NCI-H1436 (cell line): ENCODE measurements around the gene TNNT3.
"Not testable (repeated sequence)": the region's sequence is repeated elsewhere in the genome, so short reads cannot be mapped to it uniquely, and the experiment has no call there.

Source experiments
- DNase-seq: peaks from one replicate; lab custom pipeline; 2025; lab: John Stamatoyannopoulos, UW

Gene TNNT3

DNA sequence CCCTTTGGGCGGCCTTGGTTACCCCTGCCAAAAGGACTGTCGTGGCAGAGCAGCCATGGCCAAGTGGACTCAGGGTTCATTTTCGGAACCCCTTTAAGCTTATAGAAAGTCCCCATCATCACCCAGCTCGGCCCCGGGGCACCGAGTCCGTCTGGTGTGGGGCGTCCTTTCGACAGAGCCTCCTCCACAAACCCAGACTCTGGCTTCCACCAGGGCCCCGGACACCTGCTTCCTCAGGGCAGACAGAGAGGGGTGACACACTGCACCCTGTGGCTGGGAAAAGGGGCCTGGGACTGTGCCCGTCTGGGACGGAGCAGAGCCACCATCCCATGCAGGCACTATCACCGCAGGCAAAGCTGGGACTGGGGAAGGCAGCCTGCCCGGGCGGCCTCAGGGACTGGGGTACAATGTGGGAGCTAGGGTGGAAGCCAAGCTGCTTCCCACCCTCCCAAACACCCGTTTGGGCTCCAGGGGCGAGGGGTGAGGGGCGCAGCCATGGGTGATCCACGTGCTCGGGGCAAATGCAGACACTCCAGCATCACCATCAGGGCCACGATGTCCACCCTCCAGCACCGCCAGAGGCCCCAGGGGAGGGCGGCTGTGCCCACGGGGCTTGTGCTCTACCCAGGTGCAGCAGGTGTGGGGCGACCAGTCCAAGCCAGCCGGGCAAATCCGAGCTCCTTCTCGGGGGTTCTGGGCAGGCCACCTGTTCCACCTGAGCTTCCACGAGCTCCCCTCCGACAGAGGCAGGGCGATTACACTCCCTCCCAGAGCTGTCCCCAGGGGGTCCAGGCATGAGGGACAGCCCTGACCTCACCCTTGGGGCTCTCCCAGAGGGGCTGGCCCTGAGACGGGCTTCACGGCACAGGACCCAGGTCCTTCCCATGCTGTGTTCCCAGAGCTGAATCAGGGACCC lies 15.9 kb downstream of the TNNT3 start:
- no peak for DNase-seq

DNA sequence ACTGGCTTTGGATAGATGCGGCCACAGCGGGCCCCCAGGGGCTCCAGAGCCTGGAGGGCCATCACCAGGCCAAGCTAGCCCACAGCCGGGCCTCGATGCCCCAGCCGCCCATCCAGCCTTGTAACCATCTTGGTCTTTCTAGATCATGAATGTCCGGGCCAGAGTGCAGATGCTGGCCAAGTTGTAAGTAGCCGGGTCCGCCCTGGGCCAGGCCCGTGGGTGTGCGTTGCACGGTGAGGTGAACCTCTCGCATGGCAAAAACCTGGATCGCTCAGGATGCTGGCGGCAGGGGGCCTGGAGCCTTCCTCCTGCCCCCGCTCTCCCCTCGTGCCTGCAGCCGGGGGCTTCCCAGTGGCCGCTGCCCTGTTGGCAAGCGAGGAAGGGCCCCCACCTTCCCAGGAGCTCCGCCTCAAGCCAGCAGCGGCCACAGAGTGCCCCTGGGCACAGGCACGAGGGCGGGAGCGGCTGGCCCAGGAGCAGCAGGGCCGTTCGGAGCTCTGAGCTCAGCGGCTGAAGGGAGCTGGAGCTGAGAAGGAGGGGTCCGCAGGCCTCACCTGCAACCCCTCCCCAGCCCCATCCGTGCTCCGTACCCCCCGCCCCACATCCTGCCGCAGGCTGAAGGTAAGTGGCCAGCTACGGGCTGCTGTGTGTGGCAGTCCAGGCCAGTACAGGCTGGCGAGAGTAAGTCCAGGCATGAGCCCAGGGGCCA lies 16.7 kb downstream of the TNNT3 start:
- no peak for DNase-seq

DNA sequence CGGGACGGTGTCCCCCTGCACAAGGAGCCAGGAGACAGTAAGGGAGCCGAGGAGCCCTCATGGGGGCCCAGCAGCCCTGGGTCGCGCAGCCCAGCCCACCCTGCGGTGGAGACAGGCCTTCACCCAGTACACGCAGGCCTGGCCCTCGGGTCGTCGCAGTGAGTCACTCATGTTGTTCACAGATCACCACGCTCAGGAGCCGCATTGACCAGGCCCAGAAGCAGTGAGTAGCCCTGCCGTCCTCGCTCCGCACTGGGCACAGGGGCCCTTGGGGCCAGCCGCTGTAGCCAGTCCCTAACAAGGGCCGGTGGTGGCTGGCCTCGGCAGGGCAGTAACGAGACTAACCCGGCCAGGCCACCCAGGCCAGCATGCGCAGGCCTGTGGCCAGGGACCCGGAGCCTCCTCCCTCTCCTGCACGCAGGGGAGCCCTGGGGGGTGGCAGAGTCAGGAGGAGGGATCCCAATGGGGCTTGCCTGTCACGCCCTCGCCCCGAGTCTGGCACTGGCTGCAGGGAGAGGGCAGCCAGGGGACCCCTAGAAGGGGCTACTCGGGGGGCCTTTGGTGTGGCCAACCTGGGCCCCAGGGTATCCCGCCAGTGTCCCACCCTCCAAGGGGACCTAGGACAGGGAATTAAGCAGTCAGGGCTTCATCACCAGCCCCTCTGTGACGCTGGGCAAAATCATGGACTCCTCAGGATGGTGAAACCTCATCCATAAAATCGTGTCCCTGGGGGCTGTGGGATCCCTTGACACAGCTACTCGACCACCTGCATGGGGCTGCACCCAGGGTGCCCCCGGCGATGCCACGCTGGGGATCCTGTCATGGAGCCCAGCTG lies 17.5 kb downstream of the TNNT3 start:
- DNase-seq, result no peak

DNA sequence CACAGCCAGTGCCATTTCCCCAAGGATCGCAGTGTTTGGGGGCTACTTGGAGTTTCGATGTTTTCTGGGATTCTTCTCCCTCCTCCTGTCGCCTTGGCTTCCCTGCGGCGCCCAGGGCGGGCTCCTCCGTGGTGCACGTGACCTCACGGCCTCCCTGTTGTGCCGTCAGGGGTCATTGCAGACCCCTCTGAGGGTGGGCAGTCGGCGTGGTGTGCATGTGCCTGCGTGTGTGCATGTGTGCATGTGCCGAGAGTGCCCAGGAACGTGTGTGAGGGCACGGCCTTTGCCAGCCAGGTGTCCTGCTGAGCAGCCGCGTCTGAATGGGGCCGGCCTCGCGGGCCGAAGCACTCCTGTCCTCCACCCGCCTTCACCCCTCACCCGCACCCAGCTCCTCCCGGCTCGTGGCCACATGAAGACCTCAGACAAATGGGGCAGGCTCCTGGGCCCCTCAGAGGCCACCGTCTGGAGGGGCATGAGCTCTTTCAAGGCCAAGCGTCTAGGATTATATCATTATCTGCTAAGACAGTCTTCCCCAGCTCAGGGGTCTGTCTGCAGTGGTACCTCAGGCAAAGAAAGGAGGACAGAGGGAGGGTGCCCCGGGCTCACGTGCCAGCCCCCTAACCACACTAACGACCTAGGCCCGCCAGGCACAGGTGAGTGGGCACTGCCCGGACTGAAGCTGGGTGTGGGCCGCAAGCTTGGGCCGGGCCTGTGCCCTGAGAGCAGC lies 18.3 kb downstream of the TNNT3 start:
- DNase-seq, result no peak

DNA sequence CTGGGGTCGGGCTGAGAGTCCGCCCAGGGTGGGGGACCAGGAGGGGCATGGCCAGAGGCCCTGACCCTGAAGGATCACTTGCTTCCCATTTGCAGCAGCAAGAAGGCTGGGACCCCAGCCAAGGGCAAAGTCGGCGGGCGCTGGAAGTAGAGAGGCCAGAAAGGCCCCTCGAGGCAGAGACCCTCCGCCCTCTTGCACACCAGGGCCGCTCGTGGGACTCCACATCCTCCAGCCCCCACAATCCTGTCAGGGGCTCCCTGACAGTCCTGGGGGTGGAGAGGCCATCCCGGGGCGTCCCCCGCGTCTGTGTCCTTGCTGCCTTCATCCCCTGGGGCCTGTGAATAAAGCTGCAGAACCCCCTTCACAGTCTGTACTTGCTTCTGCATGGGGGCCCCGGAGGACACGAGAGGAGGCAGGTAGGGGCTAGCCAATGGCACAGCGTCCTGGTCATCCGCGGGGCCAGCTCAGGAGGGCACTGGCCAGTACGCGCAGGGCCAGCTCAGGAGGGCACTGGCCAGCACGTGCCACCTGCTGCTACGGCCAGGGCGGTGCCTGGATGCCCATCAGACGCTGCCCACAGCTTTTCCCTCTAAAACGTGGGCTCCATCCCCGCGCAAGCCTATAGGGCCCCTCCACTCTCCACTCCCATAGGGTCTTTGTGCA lies 19.0 kb downstream of the TNNT3 start:
- DNase-seq, result no peak

DNA sequence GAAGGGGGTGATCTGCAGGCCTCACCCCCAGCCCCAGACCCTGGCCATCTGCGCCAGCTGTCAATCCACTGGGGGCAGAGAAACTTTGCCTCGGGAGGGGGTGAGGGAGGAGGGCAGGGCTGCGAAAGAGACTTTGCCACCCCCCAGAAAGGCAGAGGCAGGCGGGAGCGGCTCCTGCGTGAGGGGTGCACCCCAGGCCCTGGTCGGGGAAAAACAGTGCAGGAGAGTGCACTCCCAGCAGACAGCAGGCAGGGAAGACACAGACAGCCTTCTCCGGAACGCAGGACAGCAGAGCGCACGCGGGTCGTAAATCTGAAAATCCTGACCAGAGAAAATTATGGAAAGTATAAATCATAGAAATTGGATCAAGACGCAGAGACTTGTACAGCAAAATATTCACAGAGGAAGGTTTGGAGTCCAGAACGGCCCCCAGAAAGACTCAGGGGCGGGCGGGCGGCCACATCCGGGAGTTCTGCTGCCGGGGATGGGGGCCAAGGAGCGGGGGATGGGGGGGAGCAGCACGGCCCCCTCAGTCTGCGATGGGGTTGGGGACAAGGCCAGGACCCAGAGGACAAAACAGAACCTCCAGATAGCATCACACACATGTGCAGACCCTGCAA lies 19.6 kb downstream of the TNNT3 start:
- no peak for DNase-seq

DNA sequence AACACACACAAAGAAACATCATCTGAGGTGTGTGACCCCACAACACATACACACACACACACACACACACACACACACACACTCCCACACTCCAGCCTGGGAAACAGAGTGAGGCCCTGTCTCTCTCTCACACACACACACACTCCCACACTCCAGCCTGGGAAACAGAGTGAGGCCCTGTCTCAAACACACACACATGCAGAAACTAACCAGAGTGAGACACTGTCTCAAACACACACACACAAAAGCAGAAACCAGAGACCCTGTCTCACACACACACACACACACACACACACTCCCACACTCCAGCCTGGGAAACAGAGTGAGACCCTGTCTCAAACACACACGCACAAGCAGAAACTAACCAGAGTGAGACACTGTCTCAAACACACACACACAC lies 20.3 kb downstream of the TNNT3 start:
- DNase-seq, result not testable (repeated sequence)

DNA sequence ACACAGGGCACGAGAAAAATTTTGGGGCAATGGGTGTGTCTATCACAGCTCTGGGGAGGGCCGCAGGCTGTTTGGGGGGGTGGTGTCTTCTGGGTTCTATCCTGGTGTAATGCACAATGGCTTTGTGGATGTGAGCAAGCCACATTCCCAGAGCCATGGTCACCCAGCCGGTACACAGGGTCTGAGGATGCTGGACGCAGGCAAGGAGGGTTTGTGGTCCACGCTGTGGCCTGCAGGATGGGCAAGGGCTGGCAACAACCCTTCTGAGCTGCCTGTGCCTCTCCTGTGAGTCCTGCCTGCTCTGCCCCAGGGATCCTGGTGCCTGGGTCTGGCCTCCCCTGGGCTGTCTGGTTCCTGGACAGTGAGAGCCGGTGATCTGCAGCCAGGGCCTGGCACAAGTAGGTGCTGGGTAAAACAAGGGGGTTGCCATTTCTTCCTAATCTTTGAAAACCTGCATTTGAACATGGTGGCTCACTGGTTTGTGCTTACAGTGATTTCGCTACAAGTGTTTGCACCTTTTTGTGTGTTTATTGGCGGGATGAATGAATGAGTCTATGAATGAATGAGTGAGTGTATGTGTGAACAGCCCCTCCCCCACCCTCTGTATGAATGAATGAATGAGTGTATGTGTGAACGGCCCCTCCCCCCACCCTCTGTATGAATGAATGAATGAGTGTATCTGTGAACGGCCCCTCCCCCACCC lies 23.2 kb downstream of the TNNT3 start:
- DNase-seq, result no peak

DNA sequence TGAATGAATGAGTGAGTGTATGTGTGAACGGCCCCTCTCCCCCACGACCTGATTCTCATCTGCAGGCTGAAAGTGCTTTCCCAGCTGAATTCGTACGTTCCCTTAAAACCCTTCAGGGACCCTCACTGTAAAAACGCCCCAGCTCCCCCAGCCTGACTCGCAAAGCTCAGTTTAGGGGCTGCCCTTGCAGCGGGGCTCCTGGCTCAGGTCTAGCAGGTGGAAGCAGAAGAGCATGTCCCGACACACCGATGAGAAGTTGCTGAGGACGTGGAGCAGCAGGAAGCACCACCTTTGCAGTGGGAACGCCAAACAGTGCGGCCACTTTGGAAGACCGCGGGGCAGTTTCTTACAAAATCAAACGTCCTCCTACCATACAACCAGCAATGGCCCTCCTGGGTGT lies 24.1 kb downstream of the TNNT3 start:
- DNase-seq, result no peak

DNA sequence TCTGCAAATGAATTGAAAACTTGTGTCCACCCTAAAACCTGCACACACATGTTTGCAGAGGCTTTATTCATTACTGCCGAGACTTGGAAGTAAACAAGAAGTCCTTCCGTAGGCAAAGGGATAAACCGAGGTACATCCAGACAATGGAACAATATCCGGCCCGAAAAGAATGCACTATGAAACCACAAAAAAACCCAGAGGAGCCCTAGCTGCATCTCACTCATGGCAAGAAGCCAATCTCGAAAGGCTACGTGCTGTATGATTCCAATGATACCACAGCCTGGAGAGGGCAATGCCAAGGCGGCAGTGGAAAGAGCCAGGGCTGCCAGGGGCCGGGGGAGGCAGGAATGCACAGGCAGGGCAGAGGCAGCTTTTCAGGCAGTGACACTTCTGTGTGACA lies 24.5 kb downstream of the TNNT3 start:
- no peak for DNase-seq

DNA sequence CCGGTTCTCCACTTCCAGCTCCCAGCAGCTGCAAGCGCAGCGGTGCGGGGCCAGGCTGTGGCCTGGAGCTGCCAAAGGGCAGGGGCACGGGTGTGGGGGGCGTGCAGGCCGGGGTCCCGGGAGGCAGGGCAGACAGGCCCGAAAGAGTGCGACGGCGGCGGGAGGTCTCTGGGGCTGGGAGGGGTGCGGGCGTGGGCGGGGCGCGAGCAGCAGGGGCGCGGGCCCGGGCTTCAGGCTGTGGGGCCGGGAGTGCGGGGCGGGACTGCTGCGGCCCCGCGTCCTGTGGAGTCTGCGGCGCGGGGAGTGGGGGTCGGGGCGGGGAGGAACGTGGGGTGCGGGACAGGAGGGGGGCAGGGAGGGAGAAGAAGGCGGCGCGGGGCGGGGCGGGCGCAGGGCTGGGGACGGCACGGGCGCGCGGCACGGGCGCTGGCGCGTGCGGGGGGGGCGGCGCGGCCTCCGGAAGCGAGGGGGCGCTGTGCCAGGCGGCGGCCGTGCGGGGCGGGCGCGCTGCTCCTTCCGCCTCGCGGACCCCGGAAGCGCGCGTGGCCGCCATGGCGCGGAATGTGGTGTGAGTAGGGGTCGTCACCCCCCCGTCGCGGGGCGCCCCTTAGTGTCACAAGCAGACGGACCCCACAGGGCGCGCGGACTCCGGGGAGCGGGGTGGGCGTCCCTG lies 27.4 kb downstream of the TNNT3 start, which contains the start of gene MRPL23:
Gene MRPL23 (plus strand): TSS at position 521 of the 673 bp plus-strand sequence. CDS start 31 bp downstream, at position 552.
- DNase-seq, result no peak

DNA sequence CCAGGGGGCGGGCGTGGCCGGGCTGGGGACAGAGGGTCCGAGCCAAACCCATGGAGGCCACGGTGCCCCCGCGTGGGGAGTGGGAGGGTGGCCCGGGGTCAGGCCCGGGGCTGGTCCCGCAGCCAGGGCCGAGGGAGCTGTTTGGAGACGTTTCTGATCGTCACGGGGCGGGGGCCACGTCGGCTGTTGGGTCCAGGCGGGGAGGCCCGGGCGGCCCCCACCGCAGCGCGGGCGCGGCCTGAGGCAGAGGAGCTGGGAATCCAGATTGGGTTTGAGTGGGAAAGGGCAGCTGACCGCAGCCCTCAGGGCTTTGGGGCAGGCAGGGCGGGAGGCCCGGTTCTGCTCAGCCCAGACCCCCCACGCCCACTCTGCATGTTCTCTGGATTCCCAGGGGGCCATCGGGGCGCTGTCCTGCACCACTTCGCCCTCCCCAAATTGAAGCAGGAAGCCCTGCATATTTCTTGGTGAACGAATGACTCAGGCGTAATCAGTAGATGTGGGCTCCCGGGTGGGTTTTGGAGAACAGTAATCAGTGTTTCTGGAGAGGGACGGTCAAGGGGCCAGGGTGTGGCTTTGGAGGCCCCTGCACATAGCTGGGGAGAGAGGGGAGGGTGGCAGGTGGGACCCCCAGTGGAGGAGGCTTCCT lies 28.2 kb downstream of the TNNT3 start:
- no peak for DNase-seq

DNA sequence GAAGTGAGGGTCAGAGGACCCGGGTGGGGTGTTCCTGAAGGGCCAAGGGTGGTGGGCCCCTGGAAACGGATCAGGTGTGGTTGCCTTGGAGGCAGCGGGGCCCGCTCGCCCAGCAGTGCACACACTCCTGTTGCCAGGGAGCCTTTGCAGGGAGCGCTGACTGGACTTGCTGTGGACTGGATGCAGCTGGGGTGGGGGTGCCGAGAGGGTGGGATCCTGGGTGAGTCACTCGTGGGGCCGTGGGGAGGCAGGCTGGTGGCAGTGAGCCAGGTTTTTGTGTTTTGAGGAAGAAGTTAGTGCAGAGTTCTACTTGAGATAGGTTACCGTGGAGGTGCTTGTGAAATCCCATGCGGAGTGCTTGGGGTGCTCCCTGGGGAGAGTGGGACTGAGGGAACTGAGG lies 28.9 kb downstream of the TNNT3 start:
- DNase-seq, result no peak

DNA sequence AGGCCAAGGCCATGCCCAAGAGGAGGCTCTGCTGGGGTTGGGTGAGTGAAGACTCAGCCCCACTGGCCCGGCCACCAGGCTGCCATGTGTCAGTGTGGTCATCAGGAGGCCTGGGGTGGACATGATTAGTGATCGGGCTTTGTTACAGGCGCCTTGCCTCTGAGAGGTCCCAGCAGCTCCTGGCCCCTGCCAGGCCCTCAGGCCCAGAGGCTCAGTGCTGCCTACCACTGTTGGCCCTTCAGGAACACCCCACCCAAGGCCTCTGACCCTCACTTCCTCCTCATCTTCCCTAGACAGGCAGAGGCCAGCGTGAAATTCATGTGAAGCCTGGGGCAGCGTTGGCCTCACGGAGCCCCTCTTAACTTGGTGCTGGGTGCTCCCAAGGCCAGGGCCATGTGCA lies 29.8 kb downstream of the TNNT3 start:
- DNase-seq, result no peak

DNA sequence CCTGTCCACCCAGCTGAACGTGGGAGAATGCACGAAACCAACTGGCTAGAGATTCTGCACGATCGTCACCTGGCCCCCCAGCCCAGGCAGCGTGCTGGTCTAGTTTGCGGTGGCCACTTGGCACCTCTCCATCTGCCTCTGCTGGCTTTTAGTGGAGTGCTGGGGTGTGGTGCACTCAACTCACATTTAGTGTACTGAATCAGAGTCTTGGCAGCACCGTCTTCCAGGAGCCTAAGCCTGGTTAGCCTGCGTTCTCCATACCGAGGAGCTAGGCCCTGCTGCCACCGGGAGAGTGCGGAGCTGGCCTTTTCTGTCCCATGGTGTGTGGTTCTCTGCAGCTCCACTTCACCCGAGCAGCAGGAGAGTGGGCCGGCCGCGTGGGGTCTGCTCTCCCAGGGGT lies 30.4 kb downstream of the TNNT3 start:
- DNase-seq, result no peak

DNA sequence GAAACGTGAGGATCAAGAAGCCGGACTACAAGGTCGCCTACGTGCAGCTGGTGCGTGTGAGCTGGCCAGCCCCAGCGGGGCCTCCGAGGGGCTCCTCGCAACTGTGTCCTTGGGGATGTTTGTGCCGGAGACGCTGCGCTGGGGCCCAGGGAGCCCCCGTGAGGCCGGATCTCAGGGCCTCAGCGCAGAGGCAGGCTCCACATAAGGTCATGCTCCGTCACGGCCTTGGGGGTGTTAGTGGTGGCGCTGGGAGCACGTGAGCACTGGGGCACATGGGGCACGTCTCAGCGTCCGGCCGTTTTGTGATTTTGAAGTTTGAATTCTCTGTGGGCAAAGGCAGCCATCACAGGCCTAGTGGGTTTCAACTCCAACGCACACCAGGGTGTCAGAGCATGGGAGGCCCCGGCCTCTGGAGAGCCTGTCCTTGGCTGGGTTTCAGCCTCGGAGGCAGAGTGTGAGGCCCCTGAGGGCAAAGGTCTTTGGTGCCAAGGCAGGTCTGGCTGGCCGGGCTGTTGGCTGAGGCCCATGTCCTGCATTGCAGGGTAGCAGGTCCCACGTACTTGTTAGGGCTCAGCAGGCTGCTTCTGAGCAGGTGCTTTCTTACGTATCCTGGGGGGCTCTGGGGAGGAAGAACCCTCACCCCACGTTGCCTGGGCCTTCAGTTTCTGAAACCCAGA lies 33.4 kb downstream of the TNNT3 start:
- DNase-seq, result no peak

DNA sequence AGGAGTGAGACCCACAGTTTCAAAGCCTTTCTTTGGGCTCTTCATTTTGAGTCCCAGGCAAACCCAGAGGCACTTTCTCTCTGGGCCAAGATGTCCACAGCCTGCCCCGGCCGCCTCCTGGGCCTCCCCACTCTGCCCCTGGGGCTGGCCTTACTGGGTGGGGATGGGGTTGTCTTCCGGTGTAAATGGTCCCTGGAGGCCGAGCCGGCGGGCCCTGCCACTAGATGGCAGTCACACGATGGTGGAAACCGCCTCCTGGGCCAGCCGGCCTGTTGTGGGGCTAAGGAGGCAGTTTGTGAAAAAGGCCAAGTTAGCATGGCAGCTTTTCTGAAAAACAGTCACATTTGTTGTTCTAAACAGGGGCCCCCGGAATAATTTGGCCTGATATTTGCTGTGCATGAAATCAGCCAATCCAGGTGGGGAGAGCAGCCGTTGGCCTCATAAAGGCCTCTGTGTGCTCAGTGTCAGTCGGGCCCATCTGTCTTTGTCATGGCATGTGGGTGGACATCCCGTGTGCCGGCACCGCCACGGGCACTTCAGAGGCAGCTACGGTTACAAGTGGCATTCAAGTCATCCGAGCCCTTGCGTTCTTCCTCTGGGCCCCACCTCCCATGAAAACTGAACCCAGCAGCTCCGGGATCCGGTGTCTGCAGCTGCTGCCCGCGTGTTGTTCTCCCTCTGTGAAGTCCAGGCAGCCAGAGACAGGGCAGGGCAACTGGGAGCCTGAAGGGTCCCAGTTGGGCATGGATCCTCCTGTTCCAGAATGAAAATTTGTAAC lies 34.2 kb downstream of the TNNT3 start:
- DNase-seq, result no peak

DNA sequence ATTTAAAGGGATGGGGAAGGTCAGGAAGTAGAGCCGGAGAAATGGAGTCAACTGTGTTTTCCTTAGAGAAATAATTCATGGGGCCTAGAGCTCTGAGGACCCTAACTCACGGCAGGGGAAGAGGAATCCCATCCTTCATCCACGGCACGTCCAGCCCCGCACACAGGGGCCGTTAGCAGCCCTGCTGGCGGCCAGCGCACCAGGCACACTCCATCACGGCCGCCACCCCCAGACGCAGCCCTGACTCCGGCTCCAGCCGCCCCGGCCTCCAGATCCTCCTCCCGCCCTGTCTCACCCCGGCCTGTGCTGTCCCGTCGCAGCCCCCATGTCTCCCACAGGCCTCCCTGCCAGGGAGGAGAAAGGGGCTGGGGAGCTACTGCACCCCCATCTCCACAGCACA lies 38.9 kb downstream of the TNNT3 start:
- no peak for DNase-seq
